Subcutaneous adipose tissue (tissue), 4 donors: ENCODE results near the gene SBF2. TPM values are rescaled to one million over a fixed set of nuclear protein-coding genes. Genes with fewer than 3 reads are reported as not detected.

Experiments used
- CTCF ChIP-seq: fragments of 450-650 bp; IDR thresholded peaks from one replicate; pipeline ENCODE4 v1.5.1; 2016; ENCODE audit warnings: low read depth, mild to moderate bottlenecking, control low read depth, antibody characterized with exemption, moderate library complexity
- total RNA-seq, 4 donors: library from RNA; depleted of rRNA; stranded (reverse); fragments of >200 nt; gene quantifications; one replicate each; pipeline ENCODE4 v1.1.0, GENCODE V29; 2016

SBF2 gene
- total RNA-seq, 4 donors from 2014 or later, result 87.2 to 103 (median 97.3) TPM

- no peak for TF ChIP-seq CTCF
Measured at GRCh38 chr11:10038521-10039302, 255.3 kb downstream of the SBF2 start.

GRCh38 chr11:10032935-10033334 is 261.1 kb downstream of the SBF2 start:
- no peak for TF ChIP-seq CTCF

- TF ChIP-seq CTCF, result no peak
Measured at GRCh38 chr11:10030122-10030490, 263.9 kb downstream of the SBF2 start.

- no peak for TF ChIP-seq CTCF
Measured at GRCh38 chr11:10029386-10030121, 264.5 kb downstream of the SBF2 start.

- no peak for TF ChIP-seq CTCF
Measured at GRCh38 chr11:10026514-10026913, 267.5 kb downstream of the SBF2 start.

- TF ChIP-seq CTCF, result no peak
Measured at GRCh38 chr11:10023212-10023611, 270.8 kb downstream of the SBF2 start.

GRCh38 chr11:10022764-10023163 is 271.3 kb downstream of the SBF2 start:
- TF ChIP-seq CTCF, result no peak
